ENCODE data around the gene KERA.

DNA sequence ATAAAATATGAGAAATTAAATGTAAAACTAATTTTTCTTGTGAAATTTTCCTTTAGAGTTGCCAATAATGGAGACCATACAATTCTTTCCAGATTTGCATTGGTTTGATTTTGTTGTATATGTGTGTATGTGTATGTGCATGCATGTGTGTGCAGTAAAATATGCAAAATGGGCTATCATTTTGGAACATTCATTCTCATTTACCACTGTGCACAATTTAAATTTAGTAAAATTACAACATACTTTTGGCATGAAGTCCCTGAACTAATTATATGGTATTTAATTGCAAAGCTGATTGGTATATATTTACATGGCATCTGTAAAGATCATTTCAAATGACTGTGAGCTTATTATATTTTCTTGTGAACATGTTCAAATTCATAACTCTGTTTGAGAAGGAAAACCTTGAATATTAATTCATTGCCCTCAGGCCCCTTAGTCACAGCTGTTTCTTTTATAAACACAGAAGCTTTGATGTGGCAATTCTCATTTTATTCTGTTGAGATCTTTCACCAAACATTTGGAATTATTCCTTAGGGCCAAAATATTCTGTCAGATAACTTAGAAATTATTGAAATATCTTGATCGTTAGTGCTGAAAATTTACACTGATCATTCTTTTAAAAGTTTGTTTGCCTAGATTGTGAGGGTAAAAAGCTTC, 17.6 kb downstream of the KERA start:
- TF ChIP-seq, protein P1, sequence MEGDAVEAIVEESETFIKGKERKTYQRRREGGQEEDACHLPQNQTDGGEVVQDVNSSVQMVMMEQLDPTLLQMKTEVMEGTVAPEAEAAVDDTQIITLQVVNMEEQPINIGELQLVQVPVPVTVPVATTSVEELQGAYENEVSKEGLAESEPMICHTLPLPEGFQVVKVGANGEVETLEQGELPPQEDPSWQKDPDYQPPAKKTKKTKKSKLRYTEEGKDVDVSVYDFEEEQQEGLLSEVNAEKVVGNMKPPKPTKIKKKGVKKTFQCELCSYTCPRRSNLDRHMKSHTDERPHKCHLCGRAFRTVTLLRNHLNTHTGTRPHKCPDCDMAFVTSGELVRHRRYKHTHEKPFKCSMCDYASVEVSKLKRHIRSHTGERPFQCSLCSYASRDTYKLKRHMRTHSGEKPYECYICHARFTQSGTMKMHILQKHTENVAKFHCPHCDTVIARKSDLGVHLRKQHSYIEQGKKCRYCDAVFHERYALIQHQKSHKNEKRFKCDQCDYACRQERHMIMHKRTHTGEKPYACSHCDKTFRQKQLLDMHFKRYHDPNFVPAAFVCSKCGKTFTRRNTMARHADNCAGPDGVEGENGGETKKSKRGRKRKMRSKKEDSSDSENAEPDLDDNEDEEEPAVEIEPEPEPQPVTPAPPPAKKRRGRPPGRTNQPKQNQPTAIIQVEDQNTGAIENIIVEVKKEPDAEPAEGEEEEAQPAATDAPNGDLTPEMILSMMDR (conservative IDR thresholded peaks at IDR 0.05; ENCODE audit: low read depth in 2 of 2), result no peak
- TF ChIP-seq CREB1 (CRISPR knock-in tag; IDR thresholded peaks at IDR 0.05; ENCODE audit: low read depth) (no peak), EZH2 (IDR thresholded peaks at IDR 0.05; ENCODE audit: low read depth, unreplicated experiment) (no peak), POLR2AphosphoS5 (IDR thresholded peaks at IDR 0.05; ENCODE audit: low read depth) (no peak), EZH2phosphoT487 (IDR thresholded peaks at IDR 0.05; ENCODE audit: unreplicated experiment) (no peak), ZNF114 (CRISPR knock-in tag; IDR thresholded peaks at IDR 0.05) (no peak)
- TF ChIP-seq, protein P2, sequence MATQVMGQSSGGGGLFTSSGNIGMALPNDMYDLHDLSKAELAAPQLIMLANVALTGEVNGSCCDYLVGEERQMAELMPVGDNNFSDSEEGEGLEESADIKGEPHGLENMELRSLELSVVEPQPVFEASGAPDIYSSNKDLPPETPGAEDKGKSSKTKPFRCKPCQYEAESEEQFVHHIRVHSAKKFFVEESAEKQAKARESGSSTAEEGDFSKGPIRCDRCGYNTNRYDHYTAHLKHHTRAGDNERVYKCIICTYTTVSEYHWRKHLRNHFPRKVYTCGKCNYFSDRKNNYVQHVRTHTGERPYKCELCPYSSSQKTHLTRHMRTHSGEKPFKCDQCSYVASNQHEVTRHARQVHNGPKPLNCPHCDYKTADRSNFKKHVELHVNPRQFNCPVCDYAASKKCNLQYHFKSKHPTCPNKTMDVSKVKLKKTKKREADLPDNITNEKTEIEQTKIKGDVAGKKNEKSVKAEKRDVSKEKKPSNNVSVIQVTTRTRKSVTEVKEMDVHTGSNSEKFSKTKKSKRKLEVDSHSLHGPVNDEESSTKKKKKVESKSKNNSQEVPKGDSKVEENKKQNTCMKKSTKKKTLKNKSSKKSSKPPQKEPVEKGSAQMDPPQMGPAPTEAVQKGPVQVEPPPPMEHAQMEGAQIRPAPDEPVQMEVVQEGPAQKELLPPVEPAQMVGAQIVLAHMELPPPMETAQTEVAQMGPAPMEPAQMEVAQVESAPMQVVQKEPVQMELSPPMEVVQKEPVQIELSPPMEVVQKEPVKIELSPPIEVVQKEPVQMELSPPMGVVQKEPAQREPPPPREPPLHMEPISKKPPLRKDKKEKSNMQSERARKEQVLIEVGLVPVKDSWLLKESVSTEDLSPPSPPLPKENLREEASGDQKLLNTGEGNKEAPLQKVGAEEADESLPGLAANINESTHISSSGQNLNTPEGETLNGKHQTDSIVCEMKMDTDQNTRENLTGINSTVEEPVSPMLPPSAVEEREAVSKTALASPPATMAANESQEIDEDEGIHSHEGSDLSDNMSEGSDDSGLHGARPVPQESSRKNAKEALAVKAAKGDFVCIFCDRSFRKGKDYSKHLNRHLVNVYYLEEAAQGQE (IDR thresholded peaks at IDR 0.05; ENCODE audit: unreplicated experiment), result no peak
